Upper lobe of right lung (tissue), 1 donor: ENCODE measurements around the gene TRIM65. TPM values are rescaled to one million over a fixed set of nuclear protein-coding genes. Genes with fewer than 3 reads are reported as not detected.
"Not testable (repeated sequence)": the region's sequence is repeated elsewhere in the genome, so short reads cannot be mapped to it uniquely, and the experiment has no call there.

Source experiments
- ATAC-seq: fragments of 200-7000 bp; cut with Tn5 transposase; one replicate; pipeline ENCODE4 v1.9.1; 2020; ENCODE audit warnings: mild to moderate bottlenecking, moderate library complexity
- DNase-seq: peaks from one replicate; pipeline ENCODE4 v3.0.0-alpha.2; 2020
- H3K27ac ChIP-seq: fragments of 200-600 bp; one replicate; pipeline ENCODE4 v1.8.0; 2022
- H3K27me3 ChIP-seq: fragments of 200-600 bp; one replicate; pipeline ENCODE4 v1.8.0; 2022; ENCODE audit warnings: mild to moderate bottlenecking
- H3K36me3 ChIP-seq: fragments of 200-600 bp; one replicate; pipeline ENCODE4 v1.8.0; 2022
- H3K4me1 ChIP-seq: fragments of 200-600 bp; one replicate; pipeline ENCODE4 v1.8.0; 2022
- H3K4me3 ChIP-seq: fragments of 200-600 bp; one replicate; pipeline ENCODE4 v1.8.0; 2022; ENCODE audit warnings: mild to moderate bottlenecking
- H3K9me3 ChIP-seq: fragments of 200-600 bp; one replicate; pipeline ENCODE4 v1.8.0; 2022
- CTCF ChIP-seq: fragments of 200-600 bp; IDR thresholded peaks from one replicate; pipeline ENCODE4 v1.8.0; 2022; ENCODE audit warnings: antibody characterized with exemption
- intact Hi-C: fragments of 100-400 bp; cut with DNase I; formaldehyde crosslinking; loops from one replicate; pipeline ENCODE4 v1.11.0; 2022
- total RNA-seq: library from RNA; stranded (reverse); fragmentation: NEBNext Ultra II Directional; extraction: Animal tissue kit (Norgen Biotek cat#: 25700); gene quantifications from one replicate; pipeline ENCODE4 v1.2.1, GENCODE V29; 2021
- donor health status: DM: no; HTN: yes; CAD: no; lungs with severe emphysema.

TRIM65 gene
- total RNA-seq, 1 donor from 2014 or later: 28.7 TPM

GRCh38 chr17:75888484-75888883 lies 8.3 kb downstream of the TRIM65 start:
- Histone ChIP-seq H3K27me3 (no peaks in the 10 kb centered on the region), H3K36me3 (peaks cover 30% of the 10 kb centered on the region), H3K4me1 (no peaks in the 10 kb centered on the region), H3K4me3 (no peak overlapping the region), H3K27ac (no peak overlapping the region), H3K9me3 (no peaks in the 10 kb centered on the region)
- no peak for ATAC-seq
- intact Hi-C loops: no loop called here
- no peak for DNase-seq
- no peak for TF ChIP-seq CTCF

GRCh38 chr17:75885860-75886259 lies 10.9 kb downstream of the TRIM65 start:
- H3K27me3 ChIP-seq, H3K4me3 ChIP-seq, intact Hi-C loops, H3K9me3 ChIP-seq, ATAC-seq, DNase-seq, H3K27ac ChIP-seq, H3K4me1 ChIP-seq: not testable (repeated sequence)
- H3K36me3 ChIP-seq: peaks cover 16% of the 10 kb centered on the region

- Histone ChIP-seq H3K36me3 (peaks cover 13% of the 10 kb centered on the region), H3K4me1 (no peaks in the 10 kb centered on the region), H3K27ac (no peak overlapping the region), H3K4me3 (no peak overlapping the region), H3K9me3 (no peaks in the 10 kb centered on the region), H3K27me3 (no peaks in the 10 kb centered on the region)
- DNase-seq (no peak), ATAC-seq (no peak)
- intact Hi-C loops: no loop called here
- TF ChIP-seq CTCF: no peak
Observed at GRCh38 chr17:75885431-75885830, 11.3 kb downstream of the TRIM65 start.

- TF ChIP-seq CTCF: no peak
- Histone ChIP-seq H3K27me3 (no peaks in the 10 kb centered on the region), H3K4me1 (peaks cover 10% of the 10 kb centered on the region), H3K4me3 (no peak overlapping the region), H3K9me3 (no peaks in the 10 kb centered on the region), H3K27ac (no peak overlapping the region), H3K36me3 (no peaks in the 10 kb centered on the region)
- intact Hi-C loops: no loop called here
- no peak for ATAC-seq
- DNase-seq: no peak
Observed at GRCh38 chr17:75881678-75882454, 14.9 kb downstream of the TRIM65 start.

GRCh38 chr17:75880266-75880665 lies 16.5 kb downstream of the TRIM65 start:
- intact Hi-C loops: no loop called here
- no peak overlapping the region for H3K4me3 ChIP-seq
- no peak for ATAC-seq
- H3K27me3 ChIP-seq: no peaks in the 10 kb centered on the region
- peaks cover 7% of the 10 kb centered on the region for H3K36me3 ChIP-seq
- no peaks in the 10 kb centered on the region for H3K9me3 ChIP-seq
- no peak for TF ChIP-seq CTCF
- DNase-seq: no peak
- H3K4me1 ChIP-seq: peaks cover 26% of the 10 kb centered on the region
- H3K27ac ChIP-seq: no peak overlapping the region

GRCh38 chr17:75878174-75878998 lies 18.4 kb downstream of the TRIM65 start, which contains the start of gene TRIM47:
TRIM47 (minus strand) TSS chr17:75878581; CDS start chr17:75878548, 33 bp downstream.
- Histone ChIP-seq H3K4me3 (peak within 1 kb of the TSS; percentile 70), H3K27ac (peak within 1 kb of the TSS; percentile 91), H3K36me3 (peaks cover 22% of the 10 kb centered on the region), H3K4me1 (peaks cover 38% of the 10 kb centered on the region), H3K9me3 (no peaks in the 10 kb centered on the region), H3K27me3 (no peaks in the 10 kb centered on the region)
- ATAC-seq: peak; percentile 62
- intact Hi-C loops: no loop called here
- peak; percentile 82 for DNase-seq
- TF ChIP-seq CTCF: no peak
